ENCODE results near the gene RPL35. TPM values are rescaled to one million over a fixed set of nuclear protein-coding genes. Genes with fewer than 3 reads are reported as not detected.

Gene RPL35
- total and polyA plus RNA-seq, 8 donors, result 857 to 1,298 (median 994) TPM

- H3K4me3 ChIP-seq, result no peak overlapping the region
- H3K36me3 ChIP-seq, result peaks cover 0 to 53% of the 10 kb centered on the region in 2 donors
- ATAC-seq (no peak), DNase-seq (no peak)
- H3K27ac ChIP-seq, result no peak overlapping the region
- no peaks in the 10 kb centered on the region for H3K9me3 ChIP-seq
- no peak for TF ChIP-seq CTCF (IDR thresholded peaks at IDR 0.05)
- H3K27me3 ChIP-seq, result no peaks in the 10 kb centered on the region
- H3K4me1 ChIP-seq, result peaks cover 22 to 48% of the 10 kb centered on the region in 2 donors
- intact Hi-C loops (cut with DNase I), result no loop called here
Measured at GRCh38 chr9:124858330-124859046, 3.3 kb downstream of the RPL35 start.

- peaks cover 24 to 48% of the 10 kb centered on the region in 2 donors for H3K4me1 ChIP-seq
- DNase-seq (no peak), ATAC-seq (no peak)
- no peaks in the 10 kb centered on the region for H3K27me3 ChIP-seq
- no peak overlapping the region for H3K4me3 ChIP-seq
- no peak overlapping the region for H3K27ac ChIP-seq
- H3K9me3 ChIP-seq, result no peaks in the 10 kb centered on the region
- intact Hi-C loops (cut with DNase I), result no loop called here
- TF ChIP-seq CTCF (IDR thresholded peaks at IDR 0.05), result no peak
- H3K36me3 ChIP-seq, result peaks cover 0 to 53% of the 10 kb centered on the region in 2 donors
Measured at GRCh38 chr9:124857533-124858162, 4.1 kb downstream of the RPL35 start.

GRCh38 chr9:124855944-124856765 lies 5.6 kb downstream of the RPL35 start:
- H3K27ac ChIP-seq, result no peak overlapping the region
- ATAC-seq (no peak), DNase-seq (no peak)
- H3K27me3 ChIP-seq, result no peaks in the 10 kb centered on the region
- no peak for TF ChIP-seq CTCF (IDR thresholded peaks at IDR 0.05)
- peaks cover 25 to 47% of the 10 kb centered on the region in 2 donors for H3K4me1 ChIP-seq
- intact Hi-C loops (cut with DNase I), result loop anchor here in 1 of 2 donors (2.0 kb wide), 1 partner anchor 81 kb away; no protein-coding TSS in a partner anchor
- no peak overlapping the region for H3K4me3 ChIP-seq
- H3K36me3 ChIP-seq, result peaks cover 0 to 53% of the 10 kb centered on the region in 2 donors
- no peaks in the 10 kb centered on the region for H3K9me3 ChIP-seq

GRCh38 chr9:124855566-124855943 lies 6.2 kb downstream of the RPL35 start:
- Histone ChIP-seq H3K4me1 (peaks cover 19 to 41% of the 10 kb centered on the region in 2 donors), H3K27me3 (no peaks in the 10 kb centered on the region), H3K27ac (no peak overlapping the region), H3K9me3 (no peaks in the 10 kb centered on the region), H3K4me3 (no peak overlapping the region), H3K36me3 (peaks cover 0 to 47% of the 10 kb centered on the region in 2 donors)
- ATAC-seq (no peak), DNase-seq (no peak)
- intact Hi-C loops (cut with DNase I), result loop anchor here in 1 of 2 donors (2.0 kb wide), 1 partner anchor 81 kb away; no protein-coding TSS in a partner anchor
- no peak for TF ChIP-seq CTCF (IDR thresholded peaks at IDR 0.05)

Measured in left lung (tissue), 10 donors.